ENCODE results near the gene PLCD3. TPM values are rescaled to one million over a fixed set of nuclear protein-coding genes. Genes with fewer than 3 reads are reported as not detected.

The PLCD3 gene
- polyA plus RNA-seq, 3 donors, result 27.4 to 35.7 (median 30.1) TPM

GRCh38 chr17:45104497-45104896, 27.8 kb downstream of the PLCD3 start:
- no peak for DNase-seq

DNA sequence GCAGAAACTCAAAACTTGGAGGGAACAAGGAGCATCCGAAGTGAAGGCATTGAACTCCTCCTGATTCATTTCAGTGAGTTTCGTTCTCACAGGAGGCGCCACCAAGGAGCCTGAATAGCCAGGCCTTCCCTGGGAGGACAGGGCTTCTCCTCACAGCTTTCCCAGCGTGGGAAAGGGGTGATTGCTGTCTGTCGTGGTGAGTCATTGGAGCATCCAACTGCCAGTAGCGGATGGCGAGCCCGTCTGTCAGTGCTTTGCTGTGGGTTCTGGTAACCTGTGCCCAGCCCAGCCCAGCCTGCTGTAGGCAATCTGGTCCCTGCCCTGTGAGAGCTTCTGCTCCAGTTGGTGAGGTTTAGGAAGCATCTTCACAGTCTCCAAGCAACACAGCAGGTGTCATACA, 28.3 kb downstream of the PLCD3 start:
- no peak for DNase-seq

DNA sequence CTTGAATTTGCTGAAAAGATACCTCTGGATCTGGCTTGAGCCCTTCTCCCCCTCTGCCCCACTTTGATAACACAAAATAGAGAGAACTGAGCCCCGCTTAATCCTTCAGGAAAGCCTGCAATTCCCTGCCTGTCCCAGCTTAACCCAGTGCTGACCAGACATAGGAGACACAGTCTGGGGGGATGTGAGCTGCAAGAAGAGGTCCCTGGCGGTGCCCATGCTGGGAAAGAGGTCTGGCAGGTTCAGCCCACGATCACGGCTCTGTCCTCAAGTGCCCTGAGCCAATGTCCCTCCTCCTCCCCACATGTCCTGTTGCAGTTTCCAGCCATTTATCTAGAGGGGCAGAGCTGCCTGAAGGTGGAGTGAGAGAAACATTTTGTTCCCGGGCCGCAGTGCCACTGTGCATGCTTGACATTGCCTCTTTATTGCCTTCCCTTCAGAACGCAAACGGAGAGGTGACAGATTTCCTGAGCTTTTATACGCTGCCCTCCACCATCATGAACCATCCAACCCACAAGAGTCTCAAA, 29.0 kb downstream of the PLCD3 start:
- DNase-seq, result no peak

DNA sequence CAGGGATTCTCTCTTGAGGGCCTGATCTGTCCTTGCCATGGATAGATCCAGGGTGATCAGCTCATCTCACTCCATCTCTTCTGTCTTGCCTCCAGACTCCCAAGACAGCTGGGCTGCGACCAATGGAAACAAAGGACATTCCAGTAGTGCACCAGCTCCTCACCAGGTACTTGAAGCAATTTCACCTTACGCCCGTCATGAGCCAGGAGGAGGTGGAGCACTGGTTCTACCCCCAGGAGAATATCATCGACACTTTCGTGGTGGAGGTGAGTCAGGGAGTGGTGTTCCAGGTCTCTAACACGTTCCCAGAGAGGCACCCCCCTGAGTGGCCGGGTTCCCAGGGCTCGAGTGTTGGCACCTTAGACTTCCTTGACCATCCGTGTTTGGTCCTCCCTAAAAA, 29.5 kb downstream of the PLCD3 start:
- DNase-seq, result no peak

- DNase-seq, result no peak
Measured at GRCh38 chr17:45101883-45102811, 30.2 kb downstream of the PLCD3 start.

GRCh38 chr17:45101546-45101882, 30.8 kb downstream of the PLCD3 start:
- DNase-seq, result no peak

DNA sequence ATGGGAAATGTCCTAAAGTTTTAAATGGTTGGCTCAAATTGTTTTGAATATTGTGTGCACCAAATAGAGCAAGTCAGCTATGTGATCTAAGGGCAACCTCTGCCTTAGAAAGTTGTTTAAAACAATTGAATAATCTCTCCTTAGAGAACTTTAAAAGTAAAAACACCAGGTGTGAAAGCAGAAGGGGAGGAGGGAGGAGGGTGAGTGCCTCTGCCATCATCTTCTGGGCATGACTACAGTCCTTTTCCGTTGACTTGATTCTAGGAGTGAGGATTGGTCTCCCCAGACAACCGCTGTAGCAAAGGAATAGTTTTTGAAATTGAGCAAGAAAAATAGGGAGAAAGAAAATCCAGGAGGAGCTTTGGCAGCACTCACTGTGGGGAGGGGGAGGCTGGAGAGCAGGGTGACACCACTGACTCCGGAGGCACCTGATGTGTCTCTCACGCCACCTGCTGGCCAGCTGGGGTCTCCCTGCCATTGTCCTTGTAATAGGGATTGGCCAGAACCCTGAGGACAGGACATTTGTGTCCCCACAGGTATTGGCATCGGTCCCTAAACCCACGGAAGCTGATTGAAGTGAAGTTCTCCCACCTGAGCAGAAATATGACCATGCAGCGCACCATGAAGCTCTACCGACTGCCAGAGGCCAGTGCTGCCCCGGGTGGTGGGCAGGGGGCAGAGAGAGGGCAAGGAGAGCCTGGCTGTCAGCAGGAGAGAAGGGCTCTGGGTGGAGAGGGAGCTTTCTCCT, 33.3 kb downstream of the PLCD3 start:
- peak; percentile 79 for DNase-seq

- no peak for DNase-seq
Measured at GRCh38 chr17:45098081-45098868, 34.0 kb downstream of the PLCD3 start.

DNA sequence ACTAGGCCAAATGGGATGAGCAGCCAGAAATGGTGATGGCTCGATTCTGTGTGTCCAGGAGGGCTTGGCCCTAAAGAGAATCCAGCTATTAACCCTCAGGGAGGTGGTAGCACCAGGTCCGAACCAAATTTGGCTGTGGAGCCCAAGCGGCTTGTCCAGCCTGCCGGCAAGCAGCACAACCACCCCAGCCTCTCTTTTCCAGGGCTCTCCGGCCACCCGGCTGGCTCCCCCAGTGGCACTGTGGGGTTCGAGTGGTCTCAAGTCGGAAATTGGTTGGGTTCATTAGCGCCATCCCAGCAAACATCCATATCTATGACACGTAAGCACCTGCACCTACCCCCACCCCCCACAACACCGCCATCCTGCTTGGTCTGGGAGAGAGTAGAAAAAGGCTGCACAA, 35.4 kb downstream of the PLCD3 start:
- DNase-seq, result no peak

DNA sequence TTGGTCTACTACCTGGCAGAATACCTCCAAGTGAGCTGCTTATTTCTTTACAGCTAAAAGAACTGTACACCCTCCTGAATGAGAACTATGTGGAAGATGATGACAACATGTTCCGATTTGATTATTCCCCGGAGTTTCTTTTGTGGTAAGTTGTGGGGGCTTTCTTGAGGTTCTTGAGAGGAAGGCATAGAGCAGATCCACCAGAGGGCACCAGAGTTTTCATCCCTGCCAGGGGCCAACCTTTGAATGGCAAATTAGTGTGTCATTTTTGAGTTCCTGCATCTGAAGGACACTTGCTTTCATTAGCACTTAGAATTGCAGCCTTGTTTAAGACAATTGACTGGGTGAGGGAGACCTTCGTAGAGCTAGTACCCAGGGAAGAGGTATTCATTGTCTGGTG, 36.2 kb downstream of the PLCD3 start:
- no peak for DNase-seq

GRCh38 chr17:45093444-45094110, 38.7 kb downstream of the PLCD3 start:
- DNase-seq, result no peak

- DNase-seq, result no peak
Measured at GRCh38 chr17:45092911-45093430, 39.3 kb downstream of the PLCD3 start.

DNA sequence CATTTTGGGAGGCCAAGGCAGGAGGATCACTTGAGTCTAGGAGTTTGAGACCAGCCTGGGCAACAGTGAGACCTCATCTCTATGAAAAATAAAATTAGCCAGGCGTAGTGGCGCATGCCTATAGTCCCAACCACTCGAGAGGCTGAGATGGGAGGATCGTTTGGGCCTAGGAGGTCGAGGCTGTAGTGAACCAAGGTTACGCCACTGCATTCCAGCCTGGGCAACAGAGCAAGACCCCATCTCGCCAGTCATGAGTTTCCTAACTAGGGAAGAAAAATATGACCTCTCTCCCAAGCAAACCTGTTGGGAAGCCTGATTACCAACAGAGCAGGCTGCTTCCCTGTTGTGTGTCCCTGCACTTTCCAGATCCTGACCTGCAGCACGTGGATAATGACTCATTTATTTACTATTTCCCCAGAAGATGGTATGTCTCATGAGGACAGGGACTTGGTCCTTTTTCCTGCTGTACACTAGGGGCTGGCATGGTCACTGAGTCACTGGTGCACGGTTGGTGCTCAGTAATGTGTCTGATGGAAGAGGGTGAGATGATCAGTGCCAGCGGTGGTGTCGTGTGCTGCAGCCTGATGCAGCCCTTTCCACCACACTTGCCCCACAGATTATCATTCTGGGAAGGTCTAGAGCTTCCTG, 40.4 kb downstream of the PLCD3 start:
- no peak for DNase-seq

GRCh38 chr17:45090711-45091110, 41.6 kb downstream of the PLCD3 start:
- DNase-seq, result no peak

DNA sequence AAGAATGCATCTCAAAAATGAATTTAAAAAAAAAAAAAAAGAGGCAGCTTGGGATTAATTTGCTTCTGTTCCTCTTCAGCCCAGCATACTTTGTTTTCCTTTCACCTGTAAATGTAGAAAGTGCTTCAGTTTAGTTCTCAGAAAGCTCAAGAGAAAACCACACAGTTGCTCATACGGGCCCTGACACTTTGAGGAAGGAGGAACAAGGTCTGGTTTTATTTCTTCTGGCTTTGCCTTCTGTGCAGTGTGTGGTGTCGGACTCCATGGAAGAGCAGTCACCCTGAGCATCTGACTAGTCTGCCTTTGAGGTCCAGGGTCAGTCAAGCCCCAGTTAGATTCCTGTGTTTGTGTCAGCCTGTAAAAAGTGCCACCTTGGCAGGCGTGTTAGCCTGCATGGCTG, 43.6 kb downstream of the PLCD3 start:
- no peak for DNase-seq

GRCh38 chr17:45087978-45088377, 44.3 kb downstream of the PLCD3 start:
- no peak for DNase-seq

DNA sequence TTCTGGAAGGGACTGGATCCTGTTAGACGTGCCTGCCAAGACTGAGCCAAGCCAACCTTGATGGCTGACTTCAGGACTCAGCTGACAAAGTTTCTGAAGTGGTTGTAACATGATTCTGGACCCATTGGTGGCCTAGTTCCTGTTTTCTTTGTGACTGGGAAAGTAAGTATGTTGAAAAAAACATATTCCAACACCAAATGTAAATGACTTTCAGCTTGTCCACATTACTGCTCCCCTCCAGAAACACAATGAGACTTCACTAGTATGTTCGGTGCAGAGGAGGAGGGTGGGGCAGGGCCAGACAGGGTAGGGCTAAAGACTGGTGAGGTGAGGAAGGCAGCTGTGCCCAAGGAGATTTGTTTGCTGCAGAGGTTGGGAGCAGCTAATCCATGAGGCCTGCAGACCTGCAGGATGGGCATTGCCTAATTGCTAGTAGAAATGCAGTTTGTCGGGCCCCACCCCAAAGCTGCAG, 44.8 kb downstream of the PLCD3 start:
- DNase-seq, result no peak

DNA sequence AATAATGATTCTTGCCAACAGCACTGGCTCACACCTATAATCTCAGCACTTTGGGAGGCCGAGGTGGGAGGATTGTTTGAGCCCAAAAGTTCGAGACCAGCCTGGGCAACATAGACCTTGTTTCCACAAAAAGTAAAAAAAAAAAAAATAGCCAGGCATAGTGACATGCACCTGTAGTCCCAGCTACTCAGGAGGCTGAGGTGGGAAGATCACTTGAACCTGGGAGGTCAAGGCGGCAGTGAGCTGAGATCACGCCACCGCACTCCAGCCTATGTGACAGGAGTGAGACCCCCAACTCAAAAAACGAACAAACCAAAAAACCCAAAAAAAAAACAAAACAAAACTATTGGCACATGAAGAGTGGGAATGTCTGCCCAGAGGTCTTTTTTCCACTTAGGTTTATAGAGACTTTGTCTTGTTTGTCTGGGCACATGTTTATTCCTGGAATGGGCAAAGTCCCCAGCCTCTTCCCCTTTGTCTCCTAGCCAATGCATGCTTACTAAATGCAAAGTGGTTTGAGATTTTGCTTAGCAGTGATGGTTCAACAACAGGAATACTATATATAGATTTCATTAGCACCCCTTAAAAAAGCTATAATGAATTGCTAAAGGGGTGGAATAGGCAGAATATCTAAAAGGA, 45.3 kb downstream of the PLCD3 start:
- no peak for DNase-seq

DNA sequence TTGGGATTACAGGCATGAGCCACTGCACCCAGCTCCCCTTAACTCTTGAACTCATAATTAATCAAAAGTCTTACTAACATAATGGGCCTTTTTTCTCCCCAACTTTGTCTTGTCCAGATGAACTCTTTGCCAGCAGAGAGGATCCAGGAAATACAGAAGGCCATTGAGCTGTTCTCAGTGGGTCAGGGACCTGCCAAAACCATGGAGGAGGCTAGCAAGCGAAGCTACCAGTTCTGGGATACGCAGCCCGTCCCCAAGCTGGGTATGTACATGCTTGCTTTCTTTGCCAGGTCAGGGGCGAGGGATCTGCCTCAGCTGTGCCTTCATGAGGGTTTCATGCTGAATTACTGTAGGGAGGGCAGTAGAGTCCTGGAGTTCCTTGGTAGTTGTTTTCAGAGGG, 45.9 kb downstream of the PLCD3 start:
- DNase-seq, result no peak

- peak; percentile 46 for DNase-seq
Measured at GRCh38 chr17:45081047-45081703, 51.1 kb downstream of the PLCD3 start.

Measured in renal pelvis (tissue), 4 donors.